ENCODE data around the gene MARCHF6. TPM values are rescaled to one million over a fixed set of nuclear protein-coding genes. Genes with fewer than 3 reads are reported as not detected.

MARCHF6 gene
- polyA plus RNA-seq, 3 donors: 24.0 to 90.1 (median 31.0) TPM

DNA sequence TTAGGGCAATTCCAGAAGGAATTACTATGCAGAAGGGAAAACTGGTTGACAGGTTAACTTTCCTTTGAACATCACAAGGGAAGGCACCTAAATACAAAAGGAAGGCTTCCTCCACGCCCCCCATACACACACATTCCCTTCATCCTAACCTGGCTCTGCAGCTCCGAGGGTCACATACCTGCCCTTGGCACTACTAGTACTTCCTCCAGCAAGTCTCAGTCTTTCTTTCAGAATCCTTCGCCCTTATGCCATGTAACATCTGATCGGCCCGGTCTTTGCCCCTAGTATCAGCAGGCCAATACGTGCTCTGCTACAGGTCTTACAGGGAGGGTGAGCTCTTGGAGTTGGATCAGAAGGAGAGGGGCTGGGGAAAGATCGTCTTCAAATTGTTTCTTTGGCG, 1.6 kb upstream of the MARCHF6 start:
- Histone ChIP-seq H3K36me3 (replicated peaks in 1 of 2; ENCODE audit: control insufficient read depth in 1 of 2, insufficient read depth in 2 of 2, low read length in 2 of 2) (no peaks in the 10 kb centered on the region), H4K20me1 (ENCODE audit: insufficient read depth, low read length) (peaks cover 22% of the 10 kb centered on the region), H3K4me3 (replicated peaks in 1 of 3; ENCODE audit: low read depth in 2 of 3, low read length in 3 of 3) (peak overlapping the region in 1 of 3 experiments; percentile 91), H3K4me1 (ENCODE audit: control insufficient read depth in 1 of 2, insufficient read depth in 2 of 2, low read length in 2 of 2) (peaks cover 17 to 32% of the 10 kb centered on the region in 2 donors), H3K9ac (ENCODE audit: insufficient read depth, low read length, poor library complexity, severe bottlenecking) (no peak overlapping the region), H3K27ac (ENCODE audit: low read depth in 1 of 2, low read length in 2 of 2) (peak overlapping the region; percentile 98), H3K79me2 (ENCODE audit: insufficient read depth, low read length) (peaks cover 46% of the 10 kb centered on the region), H3K4me2 (replicated peaks; ENCODE audit: extremely low read depth, low read length, poor library complexity, severe bottlenecking) (peak overlapping the region; percentile 97), H3K27me3 (ENCODE audit: control insufficient read depth in 2 of 2, insufficient read depth in 2 of 2, low read length in 2 of 2) (no peaks in the 10 kb centered on the region), H2AFZ (ENCODE audit: insufficient read depth, low read depth, low read length, poor library complexity, severe bottlenecking) (no peak overlapping the region), H3K9me3 (replicated peaks in 1 of 2; ENCODE audit: control insufficient read depth in 1 of 2, insufficient read depth in 1 of 2, low read length in 2 of 2) (no peaks in the 10 kb centered on the region)
- peaks cover 24% of the 10 kb centered on the region for H3K4me1 Mint-ChIP-seq
- DNase-seq: no peak
- peaks cover 2% of the 10 kb centered on the region in 2 donors for H3K36me3 Mint-ChIP-seq
- H3K4me3 Mint-ChIP-seq: no peak overlapping the region
- intact Hi-C loops (cut with micrococcal nuclease): loop anchor here in 1 of 2 donors (2.0 to 10.0 kb wide), 4 partner anchors 71 to 283 kb away; partner anchors contain the start of genes ATPSCKMT and ROPN1L
- WGBS (ENCODE audit: insufficient coverage): 98% methylated on average over 5 of the region's 8 CpGs
- H3K27me3 Mint-ChIP-seq (ENCODE audit: low read depth in 3 of 3): peaks cover 0 to 3% (median 0%) of the 10 kb centered on the region in 3 donors
- TF ChIP-seq CTCF (IDR thresholded peaks at IDR 0.05): no peak
- peak overlapping the region; percentile 95 to 98 (median 97) for H3K27ac Mint-ChIP-seq
- no peaks in the 10 kb centered on the region for H3K9me3 Mint-ChIP-seq

GRCh38 chr5:10352430-10353240, 860 bp upstream of the MARCHF6 start:
- Histone ChIP-seq H3K4me1 (ENCODE audit: control insufficient read depth in 1 of 2, insufficient read depth in 2 of 2, low read length in 2 of 2) (peaks cover 20 to 39% of the 10 kb centered on the region in 2 donors), H3K36me3 (replicated peaks in 1 of 2; ENCODE audit: control insufficient read depth in 1 of 2, insufficient read depth in 2 of 2, low read length in 2 of 2) (no peaks in the 10 kb centered on the region), H3K27ac (ENCODE audit: low read depth in 1 of 2, low read length in 2 of 2) (peak overlapping the region; percentile 98), H3K9me3 (replicated peaks in 1 of 2; ENCODE audit: control insufficient read depth in 1 of 2, insufficient read depth in 1 of 2, low read length in 2 of 2) (no peaks in the 10 kb centered on the region), H3K79me2 (ENCODE audit: insufficient read depth, low read length) (peaks cover 53% of the 10 kb centered on the region), H4K20me1 (ENCODE audit: insufficient read depth, low read length) (peaks cover 29% of the 10 kb centered on the region), H3K4me2 (replicated peaks; ENCODE audit: extremely low read depth, low read length, poor library complexity, severe bottlenecking) (peak overlapping the region; percentile 97), H3K9ac (ENCODE audit: insufficient read depth, low read length, poor library complexity, severe bottlenecking) (peak overlapping the region; percentile 93), H3K27me3 (ENCODE audit: control insufficient read depth in 2 of 2, insufficient read depth in 2 of 2, low read length in 2 of 2) (no peaks in the 10 kb centered on the region), H2AFZ (ENCODE audit: insufficient read depth, low read depth, low read length, poor library complexity, severe bottlenecking) (peak overlapping the region; percentile 68), H3K4me3 (replicated peaks in 1 of 3; ENCODE audit: low read depth in 2 of 3, low read length in 3 of 3) (peak overlapping the region; percentile 85 to 91 (median 89))
- Mint-ChIP-seq H3K36me3 (peaks cover 2% of the 10 kb centered on the region in 2 donors), H3K4me3 (peak overlapping the region; percentile 82 to 89), H3K4me1 (peaks cover 27% of the 10 kb centered on the region), H3K27ac (peak overlapping the region; percentile 95 to 98 (median 97)), H3K9me3 (no peaks in the 10 kb centered on the region), H3K27me3 (ENCODE audit: low read depth in 3 of 3) (peaks cover 0 to 3% (median 0%) of the 10 kb centered on the region in 3 donors)
- DNase-seq: peak; percentile 89 to 93 (median 90)
- 0% methylated on average over 2 of the region's 19 CpGs for WGBS (ENCODE audit: insufficient coverage)
- intact Hi-C loops (cut with micrococcal nuclease): loop anchor here in 1 of 2 donors (2.0 to 10.0 kb wide), 4 partner anchors 70 to 282 kb away; partner anchors contain the start of genes ATPSCKMT and ROPN1L
- no peak for TF ChIP-seq CTCF (IDR thresholded peaks at IDR 0.05)

All from CD14-positive monocyte (primary cell).